ENCODE measurements around the gene BLTP2.
"Not testable (repeated sequence)": the region's sequence is repeated elsewhere in the genome, so short reads cannot be mapped to it uniquely, and the experiment has no call there.

BLTP2 gene

DNA sequence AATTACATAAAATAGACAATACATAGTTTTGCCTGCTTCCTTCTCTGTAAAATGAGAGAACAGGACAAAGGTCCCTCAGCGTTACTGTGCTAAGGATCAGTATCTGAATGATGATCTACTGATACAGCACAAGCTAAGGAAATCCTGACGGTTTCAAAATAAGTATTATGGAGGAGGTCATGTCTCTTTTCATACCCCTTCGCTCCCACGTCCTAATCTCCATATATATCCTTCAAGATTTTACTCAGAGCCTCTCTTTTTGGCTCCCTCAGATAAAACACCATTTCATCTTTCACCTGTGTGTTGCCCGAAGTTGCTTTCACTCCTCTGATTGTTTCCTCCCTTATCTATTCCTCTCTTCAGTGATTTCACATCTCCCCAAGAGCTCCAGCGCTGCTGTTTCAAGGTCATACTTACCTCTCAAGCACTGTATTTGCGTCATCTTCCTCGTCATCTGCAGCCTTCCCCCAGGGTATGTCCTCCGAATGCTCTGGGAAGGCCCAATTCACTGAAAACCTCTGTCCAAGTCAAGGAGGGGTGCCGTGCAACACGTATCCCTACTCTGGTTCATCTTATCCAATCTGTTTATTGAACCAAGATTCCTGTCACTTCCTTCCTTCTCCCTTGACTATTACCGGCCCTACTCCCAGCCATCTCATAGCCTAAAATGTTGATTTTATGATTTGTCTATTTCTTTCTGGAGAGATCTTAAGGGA, 1.2 kb upstream of the BLTP2 start:
- DNase-seq (ENCODE audit: low read depth in 2 of 2): no peak

DNA sequence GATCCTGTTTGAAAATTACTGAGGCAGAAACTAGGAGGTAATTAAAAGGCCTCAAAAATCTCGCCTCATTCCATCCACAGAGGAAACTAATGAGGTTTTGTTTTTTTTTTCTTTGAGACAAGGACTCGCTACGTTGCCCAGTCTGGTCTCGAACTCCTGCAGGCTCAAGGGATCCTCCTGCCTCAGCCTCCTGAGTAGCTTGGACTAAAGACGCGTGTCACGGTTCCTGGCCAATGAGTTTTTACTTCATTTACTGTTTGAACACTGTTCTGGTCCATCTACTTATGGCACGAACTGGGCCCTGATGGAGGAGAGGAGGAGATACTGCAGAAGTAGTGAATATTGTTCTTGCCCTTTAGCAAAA, 600 bp upstream of the BLTP2 start:
- no peak for DNase-seq (ENCODE audit: low read depth in 2 of 2)

- no peak for DNase-seq (ENCODE audit: low read depth in 2 of 2)
Measured at GRCh38 chr17:28643983-28644786, 773 bp downstream of the BLTP2 start.

GRCh38 chr17:28641579-28641978, 3.4 kb downstream of the BLTP2 start:
- DNase-seq (ENCODE audit: low read depth in 2 of 2): no peak

DNA sequence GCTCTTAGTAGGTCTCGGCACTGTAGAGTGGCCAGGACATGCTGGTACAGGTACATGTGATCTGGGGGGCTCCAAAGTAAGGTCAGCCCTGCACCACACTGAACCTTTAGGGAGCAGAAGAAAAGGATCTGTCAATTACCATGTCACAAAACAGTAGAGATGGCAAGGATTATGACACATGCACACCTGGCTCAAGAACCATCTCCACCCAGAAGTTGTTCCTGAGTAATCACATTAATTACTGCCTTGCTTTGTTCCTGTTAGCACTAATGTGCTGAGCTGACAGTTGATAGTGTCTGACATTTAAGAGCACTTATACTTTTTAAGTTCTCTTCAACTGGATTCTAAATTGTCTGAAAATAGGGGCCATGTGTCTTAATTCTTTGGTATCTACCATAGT, 9.5 kb downstream of the BLTP2 start:
- DNase-seq (ENCODE audit: low read depth in 2 of 2): no peak

GRCh38 chr17:28634206-28634865, 10.6 kb downstream of the BLTP2 start:
- DNase-seq (ENCODE audit: low read depth in 2 of 2): no peak

DNA sequence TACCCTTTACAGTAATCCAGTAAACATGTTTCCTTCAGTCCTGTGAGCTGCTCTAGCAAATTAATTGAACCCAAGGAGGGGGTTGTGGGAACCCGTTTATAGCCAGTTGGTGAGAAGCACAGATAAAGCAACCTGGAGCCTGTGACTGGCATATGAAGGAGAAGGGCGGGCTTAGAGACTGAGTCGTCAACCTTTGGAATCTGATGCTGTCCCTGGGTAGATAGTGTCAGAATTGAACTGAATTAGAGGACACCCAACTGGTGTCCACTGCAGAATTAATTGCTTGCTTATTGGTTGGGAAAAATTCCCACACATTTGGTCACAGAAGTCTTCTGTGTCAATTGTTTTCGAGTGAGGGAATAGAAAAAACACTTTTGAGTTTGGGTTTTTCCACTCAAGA, 18.1 kb downstream of the BLTP2 start:
- no peak for DNase-seq (ENCODE audit: low read depth in 2 of 2)

DNA sequence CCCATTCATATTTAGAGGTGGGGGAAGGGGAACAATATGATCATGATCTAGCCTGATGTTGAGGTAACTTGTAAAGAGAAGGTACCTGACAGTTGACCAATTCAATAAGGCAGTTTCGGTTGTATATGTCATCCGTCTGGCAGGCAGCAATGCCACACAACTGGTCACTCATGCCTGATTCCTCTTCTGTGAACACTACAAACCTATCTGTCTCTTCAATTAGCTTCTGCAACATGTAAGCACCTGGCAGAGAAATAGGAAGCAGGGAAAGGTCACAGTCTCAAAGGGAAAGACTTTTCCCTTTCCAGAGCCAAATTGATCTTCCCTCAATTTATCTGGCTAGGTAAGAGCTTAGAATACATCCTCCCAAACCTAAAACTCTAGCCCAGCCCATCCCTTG, 20.8 kb downstream of the BLTP2 start:
- DNase-seq (ENCODE audit: low read depth in 2 of 2): no peak

DNA sequence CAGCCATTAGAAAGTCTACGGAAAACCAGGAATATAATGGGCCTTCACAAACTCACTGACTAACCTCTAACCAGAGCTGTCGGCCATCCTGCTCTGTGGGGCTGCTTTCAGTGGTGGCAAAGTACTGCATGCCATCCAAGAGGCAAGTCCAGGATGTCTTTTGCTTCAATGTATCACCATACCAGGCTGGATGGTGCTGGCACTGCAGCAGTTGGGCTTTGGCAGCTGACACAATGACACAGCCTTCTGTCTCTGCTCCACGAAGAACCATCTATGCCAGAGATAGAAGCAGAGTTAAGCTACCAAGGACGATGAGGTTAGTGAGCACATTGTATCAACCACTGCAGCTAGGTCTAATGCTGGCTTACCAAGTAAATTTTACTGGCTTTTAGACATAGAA, 21.3 kb downstream of the BLTP2 start:
- DNase-seq (ENCODE audit: low read depth in 2 of 2): no peak

DNA sequence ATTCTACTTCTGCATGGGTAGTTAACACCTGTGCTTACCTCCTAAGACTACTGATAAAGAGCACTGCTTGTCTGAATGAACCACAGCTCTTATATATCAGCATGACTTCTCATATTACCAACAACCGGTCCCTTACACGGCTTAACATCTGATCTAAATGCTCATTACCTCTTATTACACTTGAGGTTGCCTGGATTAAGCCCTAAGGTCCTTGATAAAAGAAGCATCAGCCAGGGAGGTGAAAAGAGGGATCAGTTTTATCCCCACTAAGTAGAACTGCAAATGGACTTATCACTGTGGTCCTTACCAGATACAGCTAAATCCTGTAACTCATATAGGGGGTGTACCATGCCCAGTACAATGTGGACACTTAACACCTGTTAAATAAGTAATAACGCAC, 22.8 kb downstream of the BLTP2 start:
- DNase-seq (ENCODE audit: low read depth in 2 of 2): no peak

GRCh38 chr17:28620010-28620409, 24.9 kb downstream of the BLTP2 start:
- no peak for DNase-seq (ENCODE audit: low read depth in 2 of 2)

GRCh38 chr17:28618464-28618863, 26.5 kb downstream of the BLTP2 start:
- no peak for DNase-seq (ENCODE audit: low read depth in 2 of 2)

- no peak for DNase-seq (ENCODE audit: low read depth in 2 of 2)
Measured at GRCh38 chr17:28616281-28616680, 28.7 kb downstream of the BLTP2 start.

GRCh38 chr17:28615260-28615940, 29.6 kb downstream of the BLTP2 start:
- DNase-seq (ENCODE audit: low read depth in 2 of 2): no peak

- no peak for DNase-seq (ENCODE audit: low read depth in 2 of 2)
Measured at GRCh38 chr17:28613931-28614381, 31.0 kb downstream of the BLTP2 start, which contains the start of gene RSKR. Gene RSKR (minus strand): TSS chr17:28614185. CDS start chr17:28614161, 24 bp downstream.

GRCh38 chr17:28612936-28613872, 31.8 kb downstream of the BLTP2 start:
- DNase-seq (ENCODE audit: low read depth in 2 of 2): no peak

DNA sequence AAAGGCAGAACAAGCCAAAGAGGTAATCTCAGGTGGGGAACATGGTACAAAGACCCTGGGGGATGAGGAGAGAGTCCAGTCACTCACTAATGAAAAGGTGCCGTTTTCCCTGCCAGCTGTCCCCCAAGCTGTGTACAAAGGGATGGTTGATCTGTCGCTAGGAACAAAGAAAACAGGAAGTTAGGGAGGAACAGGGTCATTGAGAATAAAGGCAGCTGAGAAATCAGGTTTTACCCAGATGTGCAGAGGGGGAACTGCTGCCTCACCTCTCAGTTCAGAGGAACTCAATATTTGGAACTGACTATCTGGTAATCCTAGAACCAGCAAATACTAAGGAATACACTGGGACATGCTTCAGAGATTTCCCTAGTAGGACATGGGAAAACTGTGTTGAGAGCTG, 32.4 kb downstream of the BLTP2 start:
- DNase-seq (ENCODE audit: low read depth in 2 of 2): no peak

GRCh38 chr17:28610376-28610775, 34.6 kb downstream of the BLTP2 start:
- DNase-seq (ENCODE audit: low read depth in 2 of 2): no peak

DNA sequence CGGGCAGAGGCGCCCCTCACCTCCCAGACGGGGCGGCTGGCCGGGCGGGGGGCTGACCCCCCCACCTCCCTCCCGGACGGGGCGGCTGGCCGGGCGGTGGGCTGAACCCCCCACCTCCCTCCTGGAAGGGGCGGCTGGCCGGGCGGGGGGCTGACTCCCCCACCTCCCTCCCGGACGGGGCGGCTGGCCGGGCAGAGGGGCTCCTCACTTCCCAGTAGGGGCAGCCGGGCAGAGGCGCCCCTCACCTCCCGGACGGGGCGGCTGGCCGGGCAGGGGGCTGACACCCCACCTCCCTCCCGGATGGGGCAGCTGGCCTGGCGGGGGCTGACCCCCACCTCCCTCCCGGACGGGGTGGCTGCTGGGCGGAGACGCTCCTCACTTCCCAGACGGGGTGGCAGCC, 40.9 kb downstream of the BLTP2 start:
- DNase-seq (ENCODE audit: low read depth in 2 of 2): not testable (repeated sequence)

GRCh38 chr17:28599311-28600184, 45.4 kb downstream of the BLTP2 start:
- peak; percentile 18 to 44 for DNase-seq (ENCODE audit: low read depth in 2 of 2)
